HG03439 (cell line): Measurements from ENCODE around the gene ATP1B2.
A peak's percentile ranks its signal among the peaks of the same experiment; 100 is the strongest.
"Not testable (repeated sequence)": the region's sequence is repeated elsewhere in the genome, so short reads cannot be mapped to it uniquely, and the experiment has no call there.

Source experiments
- ATAC-seq: cut with Tn5 transposase; IDR thresholded peaks from one replicate; pipeline ENCODE4 v1.9.1; 2021; ENCODE audit warnings: mild to moderate bottlenecking, moderate library complexity; ENCODE audit not compliant: unreplicated experiment

ATP1B2 gene

GRCh38 chr17:7650509-7651096, at the start of gene ATP1B2:
Gene ATP1B2 (plus strand): TSS chr17:7650926. CDS start chr17:7651519, 593 bp downstream.
- no peak for ATAC-seq

- no peak for ATAC-seq
These were observed 44.4 kb upstream of the ATP1B2 start for GRCh38 chr17:7606280-7606679.

- no peak for ATAC-seq
These were observed 40.1 kb upstream of the ATP1B2 start for GRCh38 chr17:7610641-7611040.

GRCh38 chr17:7611635-7612293, 39.0 kb upstream of the ATP1B2 start:
- ATAC-seq = no peak

- ATAC-seq = no peak
These were observed 38.5 kb upstream of the ATP1B2 start for GRCh38 chr17:7612294-7612640.

GRCh38 chr17:7613769-7614424, 36.8 kb upstream of the ATP1B2 start:
- peak; percentile 2 for ATAC-seq

- peak; percentile 92 for ATAC-seq
These were observed 36.1 kb upstream of the ATP1B2 start, which contains the start of gene FXR2 for GRCh38 chr17:7614425-7615264. Gene FXR2 (minus strand): TSS chr17:7614897. CDS start chr17:7614532, 365 bp downstream.

- ATAC-seq = no peak
These were observed 35.4 kb upstream of the ATP1B2 start for GRCh38 chr17:7615265-7615747.

GRCh38 chr17:7618608-7619007, 32.1 kb upstream of the ATP1B2 start:
- ATAC-seq = no peak

- no peak for ATAC-seq
These were observed 29.9 kb upstream of the ATP1B2 start for GRCh38 chr17:7620835-7621234.

- no peak for ATAC-seq
These were observed 27.1 kb upstream of the ATP1B2 start for GRCh38 chr17:7623661-7624060.

GRCh38 chr17:7625749-7626148, 25.0 kb upstream of the ATP1B2 start:
- not testable (repeated sequence) for ATAC-seq

- ATAC-seq = no peak
These were observed 24.4 kb upstream of the ATP1B2 start for GRCh38 chr17:7626307-7626706.

- ATAC-seq = no peak
These were observed 23.8 kb upstream of the ATP1B2 start for GRCh38 chr17:7626956-7627249.

- ATAC-seq = peak; percentile 76
These were observed 23.2 kb upstream of the ATP1B2 start, which contains the start of gene SAT2 for GRCh38 chr17:7627250-7628121. Gene SAT2 (minus strand): TSS chr17:7627821. CDS start chr17:7627635, 186 bp downstream.

- no peak for ATAC-seq
These were observed 20.7 kb upstream of the ATP1B2 start, which contains the start of gene SHBG for GRCh38 chr17:7629939-7630571. Gene SHBG (plus strand): TSS chr17:7630135. CDS start chr17:7630173, 38 bp downstream.

GRCh38 chr17:7631398-7632380, 19.0 kb upstream of the ATP1B2 start:
- no peak for ATAC-seq

- no peak for ATAC-seq
These were observed 18.2 kb upstream of the ATP1B2 start for GRCh38 chr17:7632492-7632894.
